Retinal pigment epithelial cell (primary cell): ENCODE data around the gene TUBA4B.

Source experiments
- DNase-seq: peaks from one replicate; pipeline ENCODE4 v3.0.0-alpha.2; 2010; ENCODE audit warnings: low read depth
- H3K4me3 ChIP-seq: 2 replicates; pipeline ENCODE4 v1.5.1; 2011; ENCODE audit warnings: mild to moderate bottlenecking, low read length, control low read depth, moderate library complexity
- TF ChIP-seq, protein P1 (sequence below): conservative IDR thresholded peaks from 2 replicates; pipeline ENCODE4 v1.5.1; 2011; ENCODE audit warnings: low read depth, low read length, control low read depth, inconsistent platforms

Gene TUBA4B

DNA sequence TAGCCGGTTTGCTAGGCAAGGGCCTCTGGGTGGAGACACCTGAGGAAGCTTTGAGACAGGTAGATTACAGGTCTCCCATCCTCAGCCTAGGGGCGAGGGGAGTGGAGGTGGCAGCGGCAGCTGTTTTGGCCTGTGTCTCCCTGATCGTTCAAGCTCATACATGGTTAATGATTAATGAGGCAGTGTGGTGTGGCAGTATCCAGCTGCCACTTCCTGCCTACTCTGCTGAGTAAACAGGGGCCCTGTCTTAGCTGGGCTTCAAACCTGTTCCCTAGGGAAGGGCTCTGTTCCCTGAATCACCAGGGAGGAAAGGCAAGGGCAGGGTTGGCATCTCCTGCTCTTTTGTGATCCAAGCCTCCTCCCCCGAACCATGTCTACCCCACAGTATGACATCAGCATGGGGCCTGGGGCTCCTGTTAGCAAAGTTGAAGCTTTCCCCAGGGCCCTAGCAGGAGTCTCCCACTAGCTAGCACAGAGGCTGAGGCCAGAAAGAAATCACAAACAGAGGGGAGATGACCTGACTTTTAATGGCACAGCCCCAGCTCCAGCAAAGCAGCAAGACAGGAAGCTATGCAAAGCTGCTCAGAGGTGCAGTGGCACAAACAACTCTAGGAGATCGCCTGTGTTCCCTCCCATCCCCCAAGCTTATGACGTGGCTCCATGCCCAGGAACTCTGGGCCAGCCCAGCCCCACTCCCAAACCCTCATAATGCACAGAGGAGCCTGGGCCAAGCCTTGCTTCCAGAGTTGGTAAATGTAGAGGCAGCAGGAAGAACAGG lies 3.7 kb upstream of the TUBA4B start:
- no peak overlapping the region for H3K4me3 ChIP-seq
- TF ChIP-seq, protein P1, sequence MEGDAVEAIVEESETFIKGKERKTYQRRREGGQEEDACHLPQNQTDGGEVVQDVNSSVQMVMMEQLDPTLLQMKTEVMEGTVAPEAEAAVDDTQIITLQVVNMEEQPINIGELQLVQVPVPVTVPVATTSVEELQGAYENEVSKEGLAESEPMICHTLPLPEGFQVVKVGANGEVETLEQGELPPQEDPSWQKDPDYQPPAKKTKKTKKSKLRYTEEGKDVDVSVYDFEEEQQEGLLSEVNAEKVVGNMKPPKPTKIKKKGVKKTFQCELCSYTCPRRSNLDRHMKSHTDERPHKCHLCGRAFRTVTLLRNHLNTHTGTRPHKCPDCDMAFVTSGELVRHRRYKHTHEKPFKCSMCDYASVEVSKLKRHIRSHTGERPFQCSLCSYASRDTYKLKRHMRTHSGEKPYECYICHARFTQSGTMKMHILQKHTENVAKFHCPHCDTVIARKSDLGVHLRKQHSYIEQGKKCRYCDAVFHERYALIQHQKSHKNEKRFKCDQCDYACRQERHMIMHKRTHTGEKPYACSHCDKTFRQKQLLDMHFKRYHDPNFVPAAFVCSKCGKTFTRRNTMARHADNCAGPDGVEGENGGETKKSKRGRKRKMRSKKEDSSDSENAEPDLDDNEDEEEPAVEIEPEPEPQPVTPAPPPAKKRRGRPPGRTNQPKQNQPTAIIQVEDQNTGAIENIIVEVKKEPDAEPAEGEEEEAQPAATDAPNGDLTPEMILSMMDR = no peak
- peak; percentile 78 for DNase-seq

DNA sequence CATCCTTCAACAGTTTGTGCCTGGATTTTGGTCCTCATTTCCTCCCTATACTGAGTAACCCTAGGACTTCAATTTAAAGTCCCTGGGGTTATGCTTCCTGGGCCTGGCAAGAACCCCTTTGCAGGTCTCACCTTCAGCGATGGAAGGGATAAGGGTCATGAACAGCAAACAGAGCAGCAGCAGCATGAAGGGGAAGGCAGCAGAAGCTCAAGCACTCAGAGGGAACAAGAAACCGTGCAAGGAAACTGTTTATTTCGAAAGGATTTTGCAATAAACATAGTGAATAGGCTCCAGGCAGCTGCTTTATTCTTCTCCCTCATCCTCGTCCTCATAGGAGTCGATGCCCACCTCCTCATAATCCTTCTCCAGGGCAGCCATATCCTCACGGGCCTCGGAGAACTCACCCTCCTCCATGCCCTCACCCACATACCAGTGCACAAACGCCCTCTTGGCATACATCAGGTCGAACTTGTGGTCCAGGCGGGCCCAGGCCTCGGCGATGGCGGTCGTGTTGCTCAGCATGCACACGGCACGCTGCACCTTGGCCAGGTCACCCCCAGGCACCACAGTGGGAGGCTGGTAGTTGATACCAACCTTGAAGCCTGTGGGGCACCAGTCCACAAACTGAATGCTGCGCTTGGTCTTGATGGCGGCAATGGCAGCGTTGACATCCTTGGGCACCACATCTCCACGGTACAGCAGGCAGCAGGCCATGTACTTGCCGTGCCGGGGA lies 2.8 kb upstream of the TUBA4B start:
- H3K4me3 ChIP-seq = no peak overlapping the region
- TF ChIP-seq, protein P1 = no peak
- DNase-seq = no peak

DNA sequence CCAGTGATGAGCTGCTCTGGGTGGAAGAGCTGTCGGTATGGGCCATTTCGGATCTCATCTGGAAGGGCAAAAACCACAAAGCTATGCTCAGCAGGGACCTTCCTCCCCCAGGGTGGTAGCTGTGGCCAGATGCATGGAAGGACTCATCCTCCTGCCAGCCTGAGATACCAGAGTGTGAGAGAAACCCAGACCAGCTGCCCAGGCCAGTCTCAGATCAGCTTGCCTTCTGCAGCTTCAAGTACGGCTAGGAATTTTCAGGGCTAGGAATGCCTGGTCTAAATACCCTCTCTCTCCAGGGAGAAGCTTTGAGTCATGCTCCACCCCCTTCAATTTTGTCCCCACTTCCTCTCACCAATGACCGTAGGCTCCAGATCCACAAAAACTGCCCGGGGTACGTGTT lies 1.4 kb upstream of the TUBA4B start:
- TF ChIP-seq, protein P1 = no peak
- no peak for DNase-seq
- no peak overlapping the region for H3K4me3 ChIP-seq

DNA sequence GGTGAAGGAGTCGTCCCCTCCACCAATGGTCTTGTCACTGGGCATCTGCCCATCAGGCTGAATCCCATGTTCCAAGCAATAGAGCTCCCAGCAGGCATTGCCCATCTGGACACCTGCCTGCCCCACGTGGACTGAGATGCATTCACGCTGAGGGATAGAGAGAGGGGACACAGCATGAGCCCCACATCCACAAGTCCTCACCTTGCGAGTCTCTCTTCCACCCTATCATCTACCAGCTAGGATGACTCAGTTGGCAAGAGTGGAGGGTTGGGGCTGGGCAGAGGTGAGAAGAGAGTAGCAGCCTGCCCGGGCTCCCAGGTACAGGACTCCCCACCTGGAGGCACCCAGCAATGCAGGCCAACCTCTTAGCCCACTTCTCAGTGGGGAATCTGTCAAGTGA lies 959 bp upstream of the TUBA4B start:
- TF ChIP-seq, protein P1 = no peak
- no peak overlapping the region for H3K4me3 ChIP-seq
- DNase-seq = no peak

DNA sequence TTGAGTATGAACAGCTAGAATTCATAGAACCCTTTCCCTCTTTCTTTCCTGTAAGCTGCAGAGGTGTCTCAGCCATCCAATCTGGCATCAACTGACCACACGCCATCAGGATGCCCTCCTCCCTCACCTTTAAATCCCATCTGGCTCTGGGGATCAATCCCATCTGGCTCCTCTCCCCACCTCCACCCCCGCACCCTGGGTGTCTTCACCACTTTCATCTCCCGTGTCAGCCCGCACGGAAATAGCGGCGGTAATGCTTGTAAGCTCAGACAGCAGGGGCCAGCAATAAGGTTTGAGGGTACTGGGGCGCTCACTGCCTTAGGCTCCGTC lies 508 bp upstream of the TUBA4B start:
- DNase-seq = no peak
- peak overlapping the region; percentile 58 for H3K4me3 ChIP-seq
- TF ChIP-seq, protein P1 = no peak

DNA sequence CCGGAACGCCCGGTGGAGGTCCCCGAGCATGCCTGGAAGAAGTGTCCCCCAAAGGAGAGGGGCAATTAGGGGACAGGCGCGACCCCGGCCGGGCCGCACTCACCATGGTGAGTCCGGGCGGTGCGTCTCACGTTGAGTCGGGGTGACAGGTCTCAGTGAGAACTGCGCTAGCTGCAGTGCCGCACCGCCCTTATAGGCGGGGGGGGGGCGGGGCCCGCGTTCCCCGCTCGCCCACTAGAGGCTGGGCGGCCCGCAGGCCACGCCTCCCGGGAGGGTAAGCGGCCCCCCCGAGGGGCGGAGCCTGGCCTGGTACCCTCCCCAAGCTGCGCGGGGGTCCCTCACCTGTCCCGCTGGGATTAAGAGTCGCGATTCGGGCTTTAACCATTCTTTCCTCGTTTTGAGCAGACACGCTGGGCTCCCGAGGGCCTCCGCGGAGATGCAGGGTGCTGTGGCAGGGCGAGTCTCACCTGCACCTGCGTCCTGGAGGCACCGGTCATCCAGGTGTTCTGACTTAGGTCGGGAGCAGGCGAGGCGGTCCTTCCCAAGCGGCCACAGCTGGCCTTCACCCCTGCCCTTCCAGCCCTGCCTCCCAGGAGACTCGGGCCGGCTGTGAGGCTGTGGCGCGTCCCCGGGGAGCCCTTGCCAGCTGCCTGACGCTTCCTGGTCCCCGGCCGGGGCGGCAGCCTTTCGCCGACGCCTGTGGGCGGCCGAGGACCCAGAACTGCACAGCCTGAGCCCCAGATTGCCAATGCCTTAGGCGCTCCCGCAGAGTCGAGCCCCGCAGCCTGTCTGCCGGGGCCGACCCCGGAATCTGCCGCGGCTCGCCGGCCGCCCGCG lies 928 bp downstream of the TUBA4B start, which contains the start of gene TUBA4A:
Gene TUBA4A, minus strand, starts transcription at position 166 of the 837 bp plus-strand sequence. Its CDS starts 60 bp downstream, at position 106.
- H3K4me3 ChIP-seq = peak within 1 kb of the TSS; percentile 58
- TF ChIP-seq, protein P1 = no peak

More for the DNA sequence above, 928 bp downstream of the TUBA4B start, which contains the start of gene TUBA4A:
- DNase-seq = no peak
